Activated CD4-positive, alpha-beta T cell treated with anti-CD3 and anti-CD28 coated beads, Interleukin-2, amount 50 U/mL, for 4 hours (primary cell): ENCODE measurements around the gene ADAMTS12.

Source experiments
- DNase-seq, 2 experiments: peaks; one replicate each; pipeline ENCODE4 v3.0.0-alpha.2; 2020

ADAMTS12 gene

GRCh38 chr5:33795496-33795895 is 96.3 kb downstream of the ADAMTS12 start:
- DNase-seq, result no peak

GRCh38 chr5:33794550-33795181 is 97.1 kb downstream of the ADAMTS12 start:
- DNase-seq, result no peak

GRCh38 chr5:33793836-33794549 is 97.8 kb downstream of the ADAMTS12 start:
- no peak for DNase-seq

- DNase-seq, result no peak
Observed at GRCh38 chr5:33793276-33793675, 98.5 kb downstream of the ADAMTS12 start.

- DNase-seq, result no peak
Observed at GRCh38 chr5:33792559-33792958, 99.2 kb downstream of the ADAMTS12 start.

- no peak for DNase-seq
Observed at GRCh38 chr5:33789567-33789957, 102.2 kb downstream of the ADAMTS12 start.

- DNase-seq, result no peak
Observed at GRCh38 chr5:33788922-33789566, 102.7 kb downstream of the ADAMTS12 start.

GRCh38 chr5:33785571-33785970 is 106.2 kb downstream of the ADAMTS12 start:
- no peak for DNase-seq

- no peak for DNase-seq
Observed at GRCh38 chr5:33781286-33781685, 110.5 kb downstream of the ADAMTS12 start.

- no peak for DNase-seq
Observed at GRCh38 chr5:33776151-33776660, 115.6 kb downstream of the ADAMTS12 start.

- DNase-seq, result no peak
Observed at GRCh38 chr5:33774341-33774740, 117.4 kb downstream of the ADAMTS12 start.

GRCh38 chr5:33772380-33772897 is 119.4 kb downstream of the ADAMTS12 start:
- no peak for DNase-seq

GRCh38 chr5:33769968-33770367 is 121.8 kb downstream of the ADAMTS12 start:
- no peak for DNase-seq

- DNase-seq, result no peak
Observed at GRCh38 chr5:33769196-33769595, 122.6 kb downstream of the ADAMTS12 start.

- no peak for DNase-seq
Observed at GRCh38 chr5:33766023-33766422, 125.8 kb downstream of the ADAMTS12 start.

GRCh38 chr5:33764786-33765185 is 127.0 kb downstream of the ADAMTS12 start:
- DNase-seq, result no peak

- DNase-seq, result no peak
Observed at GRCh38 chr5:33763435-33763834, 128.4 kb downstream of the ADAMTS12 start.

GRCh38 chr5:33762859-33763258 is 128.9 kb downstream of the ADAMTS12 start:
- DNase-seq, result no peak

- no peak for DNase-seq
Observed at GRCh38 chr5:33761139-33761538, 130.7 kb downstream of the ADAMTS12 start.

GRCh38 chr5:33758737-33759136 is 133.1 kb downstream of the ADAMTS12 start:
- no peak for DNase-seq

- no peak for DNase-seq
Observed at GRCh38 chr5:33756491-33756890, 135.3 kb downstream of the ADAMTS12 start.

- DNase-seq, result no peak
Observed at GRCh38 chr5:33755231-33755630, 136.6 kb downstream of the ADAMTS12 start.

GRCh38 chr5:33753704-33754103 is 138.1 kb downstream of the ADAMTS12 start:
- no peak for DNase-seq

GRCh38 chr5:33748754-33749153 is 143.0 kb downstream of the ADAMTS12 start:
- no peak for DNase-seq
